Activated T-cell treated with anti-CD3 and anti-CD28 coated beads for 24 hours (primary cell): ENCODE data around the gene SSRP1.
"Not testable (repeated sequence)": the region's sequence is repeated elsewhere in the genome, so short reads cannot be mapped to it uniquely, and the experiment has no call there.

Experiments used
- DNase-seq: peaks from one replicate; pipeline ENCODE4 v3.0.0-alpha.2; 2020; ENCODE audit warnings: low read depth

The SSRP1 gene

GRCh38 chr11:57300785-57301184 is 34.9 kb downstream of the SSRP1 start:
- DNase-seq: no peak

GRCh38 chr11:57299150-57299737 is 36.4 kb downstream of the SSRP1 start:
- DNase-seq: no peak

- no peak for DNase-seq
Measured at GRCh38 chr11:57297221-57297620, 38.5 kb downstream of the SSRP1 start.

- DNase-seq: not testable (repeated sequence)
Measured at GRCh38 chr11:57296205-57296604, 39.5 kb downstream of the SSRP1 start.

GRCh38 chr11:57294225-57295131 is 41.2 kb downstream of the SSRP1 start:
- DNase-seq: no peak

- DNase-seq: no peak
Measured at GRCh38 chr11:57290288-57290687, 45.4 kb downstream of the SSRP1 start.

- DNase-seq: no peak
Measured at GRCh38 chr11:57288771-57289579, 46.7 kb downstream of the SSRP1 start.

GRCh38 chr11:57287884-57288283 is 47.8 kb downstream of the SSRP1 start:
- DNase-seq: no peak

- DNase-seq: no peak
Measured at GRCh38 chr11:57283231-57283990, 52.3 kb downstream of the SSRP1 start.

- DNase-seq: not testable (repeated sequence)
Measured at GRCh38 chr11:57281546-57281945, 54.1 kb downstream of the SSRP1 start.

- DNase-seq: no peak
Measured at GRCh38 chr11:57279116-57279515, 56.6 kb downstream of the SSRP1 start.

- no peak for DNase-seq
Measured at GRCh38 chr11:57278721-57279095, 57.0 kb downstream of the SSRP1 start.

GRCh38 chr11:57277845-57278720 is 57.6 kb downstream of the SSRP1 start:
- peak; percentile 3 for DNase-seq

- no peak for DNase-seq
Measured at GRCh38 chr11:57276971-57277675, 58.6 kb downstream of the SSRP1 start.

- DNase-seq: no peak
Measured at GRCh38 chr11:57276169-57276970, 59.3 kb downstream of the SSRP1 start.
